DOHH2 (cell line): Measurements from ENCODE around the gene AK8.
A peak's percentile ranks its signal among the peaks of the same experiment; 100 is the strongest.

Experiments
- H3F3A ChIP-seq: fragments of 200-600 bp; sonication (generic), shearing (Covaris generic); 2 replicates; pipeline ENCODE4 v1.6.0; 2016; ENCODE audit warnings: antibody characterized with exemption, mild to moderate bottlenecking; ENCODE audit not compliant: control insufficient read depth, insufficient read depth
- H3K27ac ChIP-seq: fragments of 200-600 bp; sonication (generic); 2 replicates; pipeline ENCODE4 v1.5.1; 2014; ENCODE audit warnings: low read depth, mild to moderate bottlenecking, low read length, moderate library complexity
- H3K27me3 ChIP-seq: fragments of 200-600 bp; sonication (generic); 2 replicates; pipeline ENCODE4 v1.6.1; 2014; ENCODE audit warnings: mild to moderate bottlenecking, low read length, mixed read lengths; ENCODE audit not compliant: control insufficient read depth
- H3K36me3 ChIP-seq: fragments of 200-600 bp; sonication (generic); 2 replicates; pipeline ENCODE4 v1.6.1; 2014; ENCODE audit warnings: mild to moderate bottlenecking, low read length, moderate library complexity, mixed read lengths; ENCODE audit not compliant: control insufficient read depth
- H3K4me1 ChIP-seq: fragments of 200-600 bp; sonication (generic); 2 replicates; pipeline ENCODE4 v1.6.1; 2014; ENCODE audit warnings: mild to moderate bottlenecking, low read length, mixed read lengths; ENCODE audit not compliant: control insufficient read depth
- H3K4me2 ChIP-seq: fragments of 200-600 bp; sonication (generic); 2 replicates; pipeline ENCODE4 v1.6.0; 2014; ENCODE audit warnings: mild to moderate bottlenecking, low read length, moderate library complexity
- H3K4me3 ChIP-seq: fragments of 200-600 bp; sonication (generic); 2 replicates; pipeline ENCODE4 v1.5.1; 2014; ENCODE audit warnings: mild to moderate bottlenecking, low read length, mixed read lengths
- H3K79me2 ChIP-seq: fragments of 200-600 bp; sonication (generic); 2 replicates; pipeline ENCODE4 v1.6.1; 2014; ENCODE audit warnings: mild to moderate bottlenecking, low read length, mixed read lengths; ENCODE audit not compliant: control insufficient read depth
- H3K9me2 ChIP-seq: fragments of 200-600 bp; sonication (generic); replicated peaks from 2 replicates; pipeline ENCODE4 v1.6.1; 2014; ENCODE audit warnings: mild to moderate bottlenecking, low read length, mixed read lengths; ENCODE audit not compliant: control insufficient read depth
- H3K9me3 ChIP-seq: fragments of 200-600 bp; sonication (generic); 2 replicates; pipeline ENCODE4 v1.6.1; 2014; ENCODE audit warnings: antibody characterized with exemption, low read length, mixed read lengths; ENCODE audit not compliant: control insufficient read depth, insufficient read depth
- H4K20me1 ChIP-seq: fragments of 200-600 bp; sonication (generic); 2 replicates; pipeline ENCODE4 v1.6.0; 2014; ENCODE audit warnings: low read depth, mild to moderate bottlenecking, antibody characterized with exemption, low read length, moderate library complexity; ENCODE audit not compliant: control insufficient read depth, insufficient read depth
- CTCF ChIP-seq: fragments of 200-600 bp; sonication (generic); IDR thresholded peaks from one replicate; pipeline ENCODE4 v1.5.1; 2014; ENCODE audit warnings: antibody characterized with exemption, mild to moderate bottlenecking, low read depth, low read length; ENCODE audit not compliant: poor library complexity, severe bottlenecking
- EZH2phosphoT487 ChIP-seq: fragments of 200-600 bp; sonication (generic); IDR thresholded peaks from 2 replicates; pipeline ENCODE4 v1.6.1; 2017; ENCODE audit warnings: borderline replicate concordance, mild to moderate bottlenecking, antibody characterized with exemption, low read length, moderate library complexity, mixed read lengths

The AK8 gene

DNA sequence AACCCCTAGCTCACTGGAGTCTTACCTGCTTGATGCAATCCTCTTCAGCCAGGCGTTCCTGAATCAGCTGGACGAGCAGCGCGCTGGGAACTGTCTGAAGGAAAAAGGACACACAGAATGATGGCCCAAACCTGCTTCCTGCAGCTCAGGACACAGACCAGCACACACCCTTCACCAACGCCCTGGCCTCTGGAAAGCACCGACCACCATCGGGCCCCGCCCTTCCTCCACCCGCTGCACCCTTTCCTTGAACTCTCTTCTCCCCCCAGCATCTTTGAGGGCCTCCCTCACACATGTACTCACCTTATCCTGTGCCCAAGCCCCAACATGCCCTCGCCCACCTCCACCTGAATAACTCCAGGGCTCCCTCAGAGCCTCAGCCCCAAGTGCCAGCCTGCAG lies 23.3 kb downstream of the AK8 start:
- H3K27ac ChIP-seq = no peak overlapping the region
- no peaks in the 10 kb centered on the region for H3K79me2 ChIP-seq
- no peaks in the 10 kb centered on the region for H3K36me3 ChIP-seq
- H3K9me2 ChIP-seq = no peaks in the 10 kb centered on the region
- no peak overlapping the region for H3K4me2 ChIP-seq
- no peaks in the 10 kb centered on the region for H3K9me3 ChIP-seq
- H4K20me1 ChIP-seq = no peaks in the 10 kb centered on the region
- peaks cover 3% of the 10 kb centered on the region; the same call in 1 of the 2 replicates for H3K27me3 ChIP-seq
- H3K4me1 ChIP-seq = peaks cover 8% of the 10 kb centered on the region; the same call in 1 of the 2 replicates
- H3K4me3 ChIP-seq = no peak overlapping the region
- no peaks in the 10 kb centered on the region for H3F3A ChIP-seq
- TF ChIP-seq CTCF (no peak), EZH2phosphoT487 (no peak)

- Histone ChIP-seq H3K27ac (no peak overlapping the region), H3K4me2 (no peak overlapping the region), H3K36me3 (no peaks in the 10 kb centered on the region), H3K27me3 (no peaks in the 10 kb centered on the region), H4K20me1 (no peaks in the 10 kb centered on the region), H3F3A (no peaks in the 10 kb centered on the region), H3K4me3 (no peak overlapping the region), H3K79me2 (no peaks in the 10 kb centered on the region), H3K4me1 (peaks cover 15% of the 10 kb centered on the region), H3K9me2 (no peaks in the 10 kb centered on the region), H3K9me3 (no peaks in the 10 kb centered on the region)
- TF ChIP-seq EZH2phosphoT487 (no peak), CTCF (no peak)
Observed at GRCh38 chr9:132853482-132853881, 24.6 kb downstream of the AK8 start.

DNA sequence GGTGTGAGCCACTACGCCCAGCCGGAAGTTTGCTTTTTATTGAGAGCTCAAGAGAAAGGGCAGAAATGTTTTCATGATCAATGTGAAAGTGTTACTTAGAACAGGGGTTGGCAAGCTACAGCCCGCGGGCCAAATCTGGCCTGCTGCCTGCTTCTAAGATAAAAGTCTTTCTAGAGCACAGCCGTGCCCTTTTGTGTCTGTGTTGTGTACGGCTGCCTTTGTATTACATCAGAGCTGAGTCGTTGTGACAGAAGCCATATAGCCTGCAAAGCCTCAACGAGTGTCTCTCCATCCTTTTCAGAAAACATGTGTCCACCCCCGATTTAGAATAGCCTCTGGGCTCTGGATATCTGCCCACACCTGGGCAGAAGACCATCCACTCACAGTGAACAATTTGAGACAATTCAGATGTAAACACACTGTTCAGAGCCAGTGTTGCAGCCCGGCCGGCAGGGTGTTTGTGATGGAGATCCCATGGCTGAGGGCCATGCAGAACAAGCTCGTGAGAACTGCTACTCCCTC lies 28.8 kb downstream of the AK8 start:
- Histone ChIP-seq H3K27me3 (no peaks in the 10 kb centered on the region), H3K4me2 (peak overlapping the region; percentile 52), H4K20me1 (no peaks in the 10 kb centered on the region), H3K79me2 (no peaks in the 10 kb centered on the region), H3K4me1 (peaks cover 20% of the 10 kb centered on the region), H3K9me2 (no peaks in the 10 kb centered on the region), H3F3A (no peaks in the 10 kb centered on the region), H3K27ac (no peak overlapping the region), H3K4me3 (no peak overlapping the region), H3K36me3 (no peaks in the 10 kb centered on the region), H3K9me3 (no peaks in the 10 kb centered on the region)
- no peak for TF ChIP-seq CTCF
- no peak for TF ChIP-seq EZH2phosphoT487
